Large intestine (tissue), 3 donors: ENCODE data around the gene RPS29. TPM values are rescaled to one million over a fixed set of nuclear protein-coding genes. Genes with fewer than 3 reads are reported as not detected.

Experiments
- DNase-seq, 2 donors: peaks; one replicate each; pipeline versions ENCODE4 v3.0.0 to v3.0.0-alpha.2; 2013
- H3K27ac ChIP-seq: one replicate; pipeline ENCODE4 v1.5.1; 2013; ENCODE audit warnings: low read length
- H3K27me3 ChIP-seq: 2 replicates; pipeline ENCODE4 v1.6.1; 2013; ENCODE audit warnings: low read length; ENCODE audit not compliant: control insufficient read depth, insufficient read depth
- H3K36me3 ChIP-seq: 2 replicates; pipeline ENCODE4 v1.6.1; 2013; ENCODE audit warnings: low read length; ENCODE audit not compliant: control insufficient read depth, insufficient read depth
- H3K4me1 ChIP-seq: one replicate; pipeline ENCODE4 v1.6.1; 2013; ENCODE audit warnings: low read length; ENCODE audit not compliant: control insufficient read depth, insufficient read depth
- H3K4me3 ChIP-seq: one replicate; pipeline ENCODE4 v1.5.1; 2013; ENCODE audit warnings: low read length
- H3K9me3 ChIP-seq: one replicate; pipeline ENCODE4 v1.6.1; 2013; ENCODE audit warnings: mild to moderate bottlenecking, low read depth, low read length, moderate library complexity; ENCODE audit not compliant: control insufficient read depth
- WGBS: methylation state at CpG from one replicate; pipeline ENCODE4 v1.1.5; 2013; ENCODE audit warnings: low lambda C conversion rate; ENCODE audit not compliant: insufficient coverage; 5-methylcytosine and 5-hydroxymethylcytosine counted together
- polyA plus RNA-seq: library from polyadenylated mRNA; unstranded; fragments of 120-200 nt; gene quantifications from one replicate; pipeline ENCODE4 v1.2.1, GENCODE V29; 2013

The RPS29 gene
- polyA plus RNA-seq, 1 donor, result 4,019 TPM

GRCh38 chr14:49550286-49551184, 35.6 kb downstream of the RPS29 start:
- Histone ChIP-seq H3K4me1 (peaks cover 7% of the 10 kb centered on the region), H3K9me3 (no peaks in the 10 kb centered on the region), H3K36me3 (no peaks in the 10 kb centered on the region), H3K27ac (peak overlapping the region; percentile 31), H3K27me3 (no peaks in the 10 kb centered on the region), H3K4me3 (no peak overlapping the region)
- DNase-seq, result peak; percentile 23 to 71
- 84% methylated on average over 3 of the region's 5 CpGs for WGBS

DNA sequence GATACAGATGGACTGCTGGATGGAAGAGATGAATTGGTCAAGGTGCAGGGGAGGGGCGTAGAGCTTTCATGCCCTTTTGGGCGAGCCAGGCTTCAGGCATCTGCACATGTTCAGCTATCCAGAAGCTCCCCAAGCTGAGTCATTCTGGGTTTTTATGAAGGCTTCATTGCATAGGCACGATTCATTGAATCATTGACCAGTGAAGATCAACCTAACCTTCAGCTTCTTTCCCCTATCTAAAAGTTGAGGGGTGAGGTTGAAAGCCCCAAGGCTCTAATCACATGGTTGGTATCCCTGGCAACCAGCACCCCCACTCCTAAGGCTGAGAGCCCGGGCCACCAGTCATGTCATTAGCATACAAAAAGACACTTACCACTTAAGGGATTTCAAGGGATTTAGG, 36.3 kb downstream of the RPS29 start:
- Histone ChIP-seq H3K9me3 (no peaks in the 10 kb centered on the region), H3K4me1 (peaks cover 7% of the 10 kb centered on the region), H3K36me3 (no peaks in the 10 kb centered on the region), H3K27me3 (no peaks in the 10 kb centered on the region), H3K27ac (peak overlapping the region; percentile 31), H3K4me3 (no peak overlapping the region)
- WGBS, result no CpG with 5 or more reads among the region's 4 CpGs
- peak in 1 of 2 donors; percentile 45 for DNase-seq

- Histone ChIP-seq H3K36me3 (no peaks in the 10 kb centered on the region), H3K4me3 (no peak overlapping the region), H3K27ac (no peak overlapping the region), H3K9me3 (no peaks in the 10 kb centered on the region), H3K4me1 (peaks cover 7% of the 10 kb centered on the region), H3K27me3 (no peaks in the 10 kb centered on the region)
- no CpG with 5 or more reads among the region's 1 CpG for WGBS
- no peak for DNase-seq
These were observed 36.7 kb downstream of the RPS29 start for GRCh38 chr14:49549446-49549845.

- WGBS, result no CpG with 5 or more reads among the region's 1 CpG
- Histone ChIP-seq H3K27me3 (no peaks in the 10 kb centered on the region), H3K36me3 (no peaks in the 10 kb centered on the region), H3K4me1 (peaks cover 7% of the 10 kb centered on the region), H3K4me3 (no peak overlapping the region), H3K9me3 (peaks cover 3% of the 10 kb centered on the region), H3K27ac (no peak overlapping the region)
- DNase-seq, result no peak
These were observed 39.4 kb downstream of the RPS29 start for GRCh38 chr14:49546766-49547165.

DNA sequence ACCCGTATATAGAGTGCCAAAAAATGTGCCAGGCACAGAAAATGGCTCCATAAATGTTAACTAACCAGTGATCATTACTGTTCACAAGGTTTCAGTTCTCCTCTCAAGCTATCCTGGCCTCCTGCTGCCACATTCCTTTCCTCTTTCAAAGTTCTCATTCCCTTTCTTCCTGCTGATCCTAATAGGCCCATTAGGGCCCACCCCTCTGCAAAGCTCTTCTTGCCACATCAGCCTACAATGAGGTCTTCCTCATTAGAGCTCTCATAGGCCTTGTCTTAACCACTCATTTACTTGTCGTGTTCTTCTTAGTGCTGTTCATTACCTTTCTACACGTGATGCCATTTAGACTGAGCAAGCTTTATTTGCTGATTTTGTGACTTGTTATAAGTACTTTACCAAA, 40.5 kb downstream of the RPS29 start:
- no peak overlapping the region for H3K4me3 ChIP-seq
- DNase-seq, result no peak
- no peaks in the 10 kb centered on the region for H3K36me3 ChIP-seq
- H3K27me3 ChIP-seq, result no peaks in the 10 kb centered on the region
- H3K27ac ChIP-seq, result no peak overlapping the region
- peaks cover 7% of the 10 kb centered on the region for H3K4me1 ChIP-seq
- WGBS, result no CpG with 5 or more reads among the region's 3 CpGs
- H3K9me3 ChIP-seq, result peaks cover 8% of the 10 kb centered on the region

- H3K27ac ChIP-seq, result no peak overlapping the region
- WGBS, result no CpG with 5 or more reads among the region's 6 CpGs
- H3K4me1 ChIP-seq, result peaks cover 7% of the 10 kb centered on the region
- no peaks in the 10 kb centered on the region for H3K36me3 ChIP-seq
- H3K27me3 ChIP-seq, result no peaks in the 10 kb centered on the region
- H3K4me3 ChIP-seq, result no peak overlapping the region
- H3K9me3 ChIP-seq, result peaks cover 10% of the 10 kb centered on the region
- no peak for DNase-seq
These were observed 41.1 kb downstream of the RPS29 start for GRCh38 chr14:49545071-49545470.

DNA sequence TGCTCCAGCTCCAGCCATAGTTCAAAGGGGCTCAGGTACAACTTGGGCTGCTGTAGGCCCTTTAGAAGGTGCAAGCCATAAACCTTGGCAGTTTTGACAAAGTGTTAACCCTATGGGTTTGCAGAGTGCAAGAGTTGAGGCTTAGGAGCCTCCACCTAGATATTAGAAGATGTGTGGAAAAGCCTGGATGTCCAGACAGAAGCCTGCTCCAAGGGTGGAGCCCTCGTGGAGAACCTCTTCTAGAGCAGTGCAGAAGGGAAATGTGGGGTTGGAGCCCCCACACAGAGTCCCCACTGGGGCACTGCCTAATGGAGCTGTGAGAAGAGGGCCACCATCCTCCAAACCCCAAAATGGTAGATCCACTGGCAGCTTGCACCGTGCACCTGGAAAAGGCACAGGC, 45.1 kb downstream of the RPS29 start:
- no CpG with 5 or more reads among the region's 2 CpGs for WGBS
- no peak overlapping the region for H3K27ac ChIP-seq
- peaks cover 10% of the 10 kb centered on the region for H3K9me3 ChIP-seq
- no peak for DNase-seq
- H3K4me3 ChIP-seq, result no peak overlapping the region
- no peaks in the 10 kb centered on the region for H3K36me3 ChIP-seq
- no peaks in the 10 kb centered on the region for H3K27me3 ChIP-seq
- no peaks in the 10 kb centered on the region for H3K4me1 ChIP-seq

DNA sequence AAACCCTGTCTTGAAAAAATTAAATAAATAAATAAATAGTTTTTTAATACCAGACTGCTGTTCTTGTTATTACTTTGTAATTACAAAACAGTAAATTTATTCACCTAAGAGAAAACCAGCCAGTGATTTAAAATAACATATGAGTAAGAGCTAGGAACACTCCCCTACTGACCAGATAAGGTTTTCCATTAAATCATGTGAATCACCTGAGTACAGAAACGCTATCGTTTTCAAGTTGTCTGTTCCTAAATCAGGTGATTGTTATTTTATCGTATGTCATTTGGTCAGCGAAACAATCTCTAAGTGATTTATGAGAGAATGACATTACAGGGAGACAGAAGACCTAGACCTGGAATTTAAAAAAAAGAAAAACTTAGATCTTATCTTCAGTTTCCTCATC, 47.3 kb downstream of the RPS29 start:
- Histone ChIP-seq H3K4me3 (no peak overlapping the region), H3K36me3 (no peaks in the 10 kb centered on the region), H3K4me1 (no peaks in the 10 kb centered on the region), H3K9me3 (peaks cover 10% of the 10 kb centered on the region), H3K27me3 (no peaks in the 10 kb centered on the region), H3K27ac (no peak overlapping the region)
- WGBS, result 87% methylated on average over 3 of the region's 4 CpGs
- no peak for DNase-seq

Other genes with a start within 250 kb of the RPS29 start
- 13.4 TPM for gene LRR1, start 12.6 kb upstream of the RPS29 start, polyA plus RNA-seq
- 319 TPM for gene RPL36AL, start 34.2 kb upstream of the RPS29 start, polyA plus RNA-seq
- 50.9 TPM for gene MGAT2, start 34.4 kb upstream of the RPS29 start, polyA plus RNA-seq
- gene DNAAF2, start 48.9 kb upstream of the RPS29 start, polyA plus RNA-seq, result 12.2 TPM
- gene POLE2, start 101.8 kb upstream of the RPS29 start, polyA plus RNA-seq, result 11.3 TPM
- 4.9 TPM for gene KLHDC1, start 106.7 kb upstream of the RPS29 start, polyA plus RNA-seq
- 113 TPM for gene KLHDC2, start 181.8 kb upstream of the RPS29 start, polyA plus RNA-seq